HG02623 (cell line): ENCODE measurements around the gene GRM7.
"Not testable (repeated sequence)": the region's sequence is repeated elsewhere in the genome, so short reads cannot be mapped to it uniquely, and the experiment has no call there.

Source experiments
- ATAC-seq: cut with Tn5 transposase; IDR thresholded peaks from one replicate; pipeline ENCODE4 v1.9.1; 2021; ENCODE audit warnings: moderate library complexity; ENCODE audit not compliant: unreplicated experiment

The GRM7 gene

DNA sequence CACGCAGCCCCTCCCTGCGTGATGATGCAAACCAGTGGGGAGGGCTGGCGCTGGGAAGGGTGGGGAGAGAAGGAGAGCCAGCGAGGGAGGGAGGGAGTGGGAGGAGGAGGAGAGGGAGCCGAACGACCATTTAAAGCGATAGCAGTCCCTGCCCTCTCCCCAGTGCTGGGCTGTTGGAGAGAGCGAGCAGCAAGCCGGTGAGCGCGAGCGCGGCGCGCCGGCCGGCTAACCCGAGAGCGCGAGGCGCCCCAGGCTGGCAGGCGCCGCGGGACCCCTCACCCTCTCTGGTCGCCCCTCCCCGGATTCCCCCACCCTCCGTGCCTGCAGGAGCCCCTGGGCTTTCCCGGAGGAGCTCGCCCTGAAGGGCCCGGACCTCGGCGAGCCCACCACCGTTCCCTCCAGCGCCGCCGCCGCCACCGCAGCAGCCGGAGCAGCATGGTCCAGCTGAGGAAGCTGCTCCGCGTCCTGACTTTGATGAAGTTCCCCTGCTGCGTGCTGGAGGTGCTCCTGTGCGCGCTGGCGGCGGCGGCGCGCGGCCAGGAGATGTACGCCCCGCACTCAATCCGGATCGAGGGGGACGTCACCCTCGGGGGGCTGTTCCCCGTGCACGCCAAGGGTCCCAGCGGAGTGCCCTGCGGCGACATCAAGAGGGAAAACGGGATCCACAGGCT, at the start of gene GRM7:
Gene GRM7, plus strand, starts transcription at position 162 of the 671 bp plus-strand sequence.
- ATAC-seq, result no peak

DNA sequence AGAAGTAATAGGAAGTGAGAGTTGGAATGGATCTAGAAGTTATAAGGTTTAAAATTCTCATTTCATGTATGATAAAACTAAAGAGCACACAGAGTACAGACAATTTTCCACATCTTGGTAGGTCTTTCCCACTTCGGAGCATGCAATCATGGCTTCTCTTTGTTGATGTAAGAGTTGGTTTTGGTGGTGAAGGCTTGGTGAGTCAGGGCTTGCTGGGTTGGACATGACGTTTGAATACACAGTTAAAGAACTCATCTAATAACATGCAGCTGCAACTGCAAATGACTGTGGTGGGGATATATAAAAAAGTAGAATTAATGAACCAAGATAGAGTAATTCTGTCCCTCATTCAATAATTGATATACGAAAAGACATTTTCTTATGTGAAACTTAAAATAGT, 39.5 kb upstream of the GRM7 start:
- no peak for ATAC-seq

DNA sequence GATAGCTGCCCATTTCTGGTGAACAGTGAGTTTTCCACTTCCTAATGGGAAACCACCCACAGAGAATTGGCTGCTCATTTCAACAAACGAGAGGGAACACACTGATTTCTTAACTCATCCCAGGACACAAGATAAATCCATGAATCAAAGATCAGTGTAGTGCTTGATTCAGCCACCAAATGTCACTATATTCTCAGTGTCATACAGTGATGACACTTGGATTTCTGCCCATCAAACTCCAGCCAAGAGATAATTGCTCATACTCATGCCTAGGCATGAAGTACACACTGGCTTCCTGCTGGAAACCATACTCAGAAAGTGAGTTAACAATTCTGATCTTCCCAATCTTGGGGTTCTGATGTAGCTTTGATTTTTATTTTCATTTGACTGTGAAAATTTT, 35.4 kb upstream of the GRM7 start:
- ATAC-seq, result no peak

DNA sequence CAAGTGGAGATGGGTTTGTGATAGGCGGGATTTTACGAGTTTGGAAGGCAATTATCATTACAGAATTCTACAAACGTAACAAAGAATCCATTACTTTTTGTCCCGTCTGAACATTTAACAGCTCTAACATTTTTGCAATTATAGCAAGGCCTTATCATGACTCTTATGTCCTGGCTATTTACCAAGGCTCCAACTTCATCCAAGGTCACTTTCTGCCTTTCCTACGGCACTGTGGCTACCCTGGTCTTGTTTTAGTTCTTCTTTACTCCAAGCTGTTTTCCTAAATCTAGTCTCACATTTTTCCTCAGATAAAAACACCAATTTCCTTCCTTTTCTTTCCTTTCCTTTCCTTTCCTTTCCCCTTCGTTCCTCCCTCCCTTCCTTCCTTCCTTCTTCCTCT, 33.5 kb upstream of the GRM7 start:
- no peak for ATAC-seq

DNA sequence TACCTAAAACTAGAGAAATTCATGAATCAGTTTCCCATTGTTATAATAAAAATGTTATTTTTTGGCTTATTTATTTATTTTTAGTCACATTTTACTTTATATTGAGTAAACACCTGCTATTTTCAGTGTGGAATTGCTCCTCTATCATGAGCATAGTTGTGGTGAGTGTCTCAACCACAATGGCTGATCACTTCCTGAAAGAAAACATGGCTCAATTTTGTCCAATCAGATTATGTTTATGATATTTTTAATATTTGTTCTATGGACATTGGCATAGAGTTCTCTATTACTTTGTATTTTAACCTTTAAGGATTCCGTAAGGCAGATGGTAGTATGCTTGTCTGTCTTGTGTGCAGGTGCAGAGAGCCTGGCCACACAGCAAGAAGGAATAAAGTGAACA, 16.2 kb upstream of the GRM7 start:
- ATAC-seq, result no peak

DNA sequence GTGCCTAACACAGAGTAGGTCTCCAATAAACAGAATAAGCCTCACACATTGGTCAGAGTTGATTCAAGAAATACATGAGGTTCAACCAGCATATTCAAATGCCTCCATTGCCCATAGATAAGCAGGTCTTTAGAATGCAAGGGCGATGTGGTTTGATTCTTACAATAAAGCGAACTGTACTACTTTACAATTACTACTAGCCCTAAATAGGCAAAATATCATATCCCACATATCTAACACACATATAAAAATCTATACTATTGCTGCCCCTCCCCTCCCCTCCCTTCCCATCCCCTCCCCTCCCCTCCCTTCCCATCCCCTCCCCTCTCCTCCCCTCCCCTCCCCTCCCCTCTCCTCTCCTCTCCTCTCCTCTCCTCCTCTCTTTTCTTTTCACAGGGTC, 6.7 kb upstream of the GRM7 start:
- no peak for ATAC-seq

DNA sequence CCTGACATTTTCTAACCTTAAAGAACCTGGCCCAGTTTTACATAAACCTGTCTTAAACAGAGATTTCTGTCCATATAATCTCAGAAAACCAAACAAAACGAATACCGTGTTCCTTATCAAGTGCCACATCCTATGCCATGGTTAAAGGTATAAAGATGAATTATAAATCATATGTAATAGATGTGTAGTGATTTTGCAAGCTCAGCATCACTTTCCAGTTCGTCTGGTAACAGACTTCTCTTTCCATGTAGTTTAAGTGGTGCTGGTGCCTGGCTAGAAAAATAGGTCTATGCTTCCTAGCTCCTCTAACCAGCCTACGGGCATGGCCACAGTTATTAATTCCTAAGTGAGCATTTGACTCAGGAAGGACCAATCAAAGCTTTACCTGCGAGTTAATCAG, 3.4 kb upstream of the GRM7 start:
- no peak for ATAC-seq

DNA sequence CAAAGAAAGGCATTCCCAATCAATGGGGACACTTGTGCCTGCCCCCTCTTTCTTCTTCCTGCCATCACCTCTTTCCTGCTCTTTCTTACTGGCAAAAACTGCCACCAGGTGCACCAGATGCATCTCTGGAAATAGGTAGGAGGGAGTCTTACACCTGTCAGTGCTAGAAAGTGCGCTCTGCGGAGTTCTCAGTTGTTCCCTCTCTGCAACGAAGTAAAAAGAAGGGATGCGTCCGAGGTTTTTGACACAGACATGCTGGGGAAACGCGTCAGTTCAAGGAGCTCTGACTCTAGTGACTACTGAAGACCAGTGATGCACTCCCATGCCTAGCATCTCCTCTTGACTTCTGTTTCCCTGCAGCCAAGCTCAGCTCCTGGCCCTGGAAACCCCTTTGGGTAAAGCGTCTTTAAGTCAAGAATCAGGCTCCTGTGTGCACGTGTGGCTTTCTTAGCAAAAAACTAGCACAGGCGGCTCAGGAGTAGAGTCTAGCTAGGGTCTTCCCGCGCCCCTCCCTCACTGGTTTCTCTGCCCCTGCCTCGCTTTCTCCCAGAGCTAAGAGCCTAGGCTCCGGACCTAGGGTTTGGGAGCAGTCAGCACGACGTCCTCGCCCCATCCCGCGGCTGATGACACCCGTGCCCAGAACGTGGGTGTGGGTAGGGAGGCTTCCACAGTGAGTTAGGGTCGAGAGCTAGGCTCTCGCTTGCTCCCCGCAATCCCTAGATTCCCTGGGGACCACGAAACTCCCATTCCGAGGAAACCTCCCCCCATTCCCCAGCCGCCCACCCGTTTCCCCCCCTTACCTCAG, 564 bp upstream of the GRM7 start:
- no peak for ATAC-seq

DNA sequence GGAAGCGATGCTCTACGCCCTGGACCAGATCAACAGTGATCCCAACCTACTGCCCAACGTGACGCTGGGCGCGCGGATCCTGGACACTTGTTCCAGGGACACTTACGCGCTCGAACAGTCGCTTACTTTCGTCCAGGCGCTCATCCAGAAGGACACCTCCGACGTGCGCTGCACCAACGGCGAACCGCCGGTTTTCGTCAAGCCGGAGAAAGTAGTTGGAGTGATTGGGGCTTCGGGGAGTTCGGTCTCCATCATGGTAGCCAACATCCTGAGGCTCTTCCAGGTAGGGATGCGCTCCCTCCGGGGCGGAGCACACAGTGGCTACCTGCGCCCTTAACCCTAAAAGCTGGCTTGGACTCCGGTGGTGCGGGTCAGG, 698 bp downstream of the GRM7 start:
- no peak for ATAC-seq

DNA sequence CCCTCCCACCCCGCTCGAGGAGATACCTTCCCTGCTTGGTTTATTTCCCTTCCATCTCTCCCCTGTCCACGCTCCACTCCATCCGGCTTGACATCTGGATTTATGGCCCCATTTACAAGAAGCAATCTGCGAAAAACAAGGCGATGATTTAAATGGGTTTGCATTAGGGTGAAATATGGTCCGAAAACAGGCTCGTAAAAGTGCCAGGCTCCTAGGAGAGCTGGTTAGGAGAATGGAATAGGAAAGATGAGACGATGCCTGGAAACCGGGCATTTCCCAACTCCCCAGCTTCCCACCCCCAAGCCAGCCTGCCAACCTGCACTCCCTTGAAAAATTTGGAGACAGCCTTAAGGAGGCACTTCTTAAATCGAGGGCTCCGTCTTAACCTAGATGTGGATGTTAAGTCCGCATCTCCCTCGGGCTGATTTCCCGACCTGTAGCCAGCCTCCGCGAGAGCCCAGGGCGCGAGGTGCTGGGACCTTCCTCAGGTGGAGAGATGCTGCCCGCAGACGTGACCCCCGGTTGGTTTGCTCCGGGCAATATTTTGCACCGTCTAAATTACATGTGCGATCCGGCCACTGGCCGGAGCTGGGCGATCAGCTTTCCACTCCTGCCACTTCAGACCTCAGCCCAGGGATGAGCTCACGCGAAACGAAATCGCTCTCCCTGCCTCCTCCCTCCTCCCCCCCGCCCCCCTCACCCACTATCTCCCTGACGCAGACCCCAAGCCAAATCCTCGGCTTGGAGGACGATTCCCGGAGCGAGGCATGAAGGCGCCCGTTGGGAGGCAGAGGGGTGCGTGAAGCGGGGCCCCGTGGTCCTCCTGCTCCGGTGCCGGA, 1.3 kb downstream of the GRM7 start:
- no peak for ATAC-seq

DNA sequence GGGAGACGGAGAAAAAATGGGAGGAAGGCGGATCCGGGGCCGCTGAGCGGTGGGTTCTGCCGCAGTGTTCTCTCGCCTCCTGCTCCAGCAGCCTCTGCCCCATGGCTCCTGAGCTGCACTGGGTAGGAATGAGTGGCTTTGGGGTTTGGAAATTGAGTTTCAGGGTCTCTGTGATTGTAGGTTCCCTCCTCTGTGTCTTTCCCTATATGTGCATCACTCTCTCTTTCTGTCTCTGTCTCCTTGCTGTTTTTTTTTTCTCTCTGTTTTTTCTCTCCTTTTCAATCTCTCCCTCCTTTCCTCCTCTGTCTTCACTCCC, 1.9 kb downstream of the GRM7 start:
- no peak for ATAC-seq

DNA sequence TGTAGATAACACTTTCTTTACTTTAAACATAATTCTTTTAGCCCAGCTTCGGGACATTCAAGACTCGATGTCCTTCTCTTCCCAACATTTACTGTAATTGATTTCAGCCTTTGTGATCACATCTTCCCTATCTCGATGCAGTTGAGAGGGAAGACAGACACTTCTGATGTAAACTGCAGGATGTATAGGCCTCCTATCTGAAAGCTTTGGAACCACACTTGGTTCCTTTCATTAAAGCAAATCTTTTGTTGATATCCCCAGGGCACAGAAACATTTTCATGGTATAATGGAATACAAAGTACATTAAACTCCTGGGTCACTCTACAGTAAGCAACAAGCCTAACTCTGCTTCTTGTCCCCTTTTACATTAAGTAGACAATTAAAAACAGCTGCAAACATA, 6.4 kb downstream of the GRM7 start:
- no peak for ATAC-seq

DNA sequence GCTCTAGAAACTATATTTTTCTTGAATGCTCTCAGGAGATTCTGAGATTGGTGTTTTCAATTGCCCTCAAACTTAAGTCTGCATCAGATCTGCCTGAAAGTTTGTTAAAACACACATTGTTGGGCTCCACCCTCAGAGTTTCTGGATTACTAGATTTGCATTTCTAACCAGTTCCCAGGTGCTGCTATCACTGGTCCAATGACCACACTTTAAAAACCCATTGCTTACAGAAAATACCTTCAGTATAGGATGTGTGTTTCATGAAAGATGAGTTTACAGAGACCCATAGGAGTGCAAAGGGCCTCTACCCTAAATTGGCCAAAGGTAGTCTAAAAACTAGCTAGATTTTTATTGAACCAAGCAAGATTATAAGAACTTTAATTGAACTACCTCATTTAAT, 17.8 kb downstream of the GRM7 start:
- no peak for ATAC-seq

DNA sequence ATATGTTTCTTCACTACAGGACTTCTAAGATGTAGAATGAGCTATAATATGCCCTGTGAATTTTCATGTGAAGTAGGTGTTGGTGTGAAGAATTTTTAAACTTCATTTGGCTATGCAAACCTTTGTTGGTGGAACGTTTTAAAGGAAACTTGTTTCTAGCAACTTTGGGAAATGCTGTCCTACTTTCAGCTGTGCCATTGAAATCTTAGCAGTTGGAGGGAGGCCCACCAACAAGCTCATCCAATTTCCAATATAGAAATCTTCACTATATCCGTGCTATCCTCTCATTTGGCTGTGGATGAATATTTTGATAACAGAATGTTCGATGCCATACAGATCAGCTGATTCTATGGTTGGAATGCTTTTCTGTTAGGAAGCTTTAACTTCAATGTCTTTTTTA, 51.3 kb downstream of the GRM7 start:
- ATAC-seq, result no peak

DNA sequence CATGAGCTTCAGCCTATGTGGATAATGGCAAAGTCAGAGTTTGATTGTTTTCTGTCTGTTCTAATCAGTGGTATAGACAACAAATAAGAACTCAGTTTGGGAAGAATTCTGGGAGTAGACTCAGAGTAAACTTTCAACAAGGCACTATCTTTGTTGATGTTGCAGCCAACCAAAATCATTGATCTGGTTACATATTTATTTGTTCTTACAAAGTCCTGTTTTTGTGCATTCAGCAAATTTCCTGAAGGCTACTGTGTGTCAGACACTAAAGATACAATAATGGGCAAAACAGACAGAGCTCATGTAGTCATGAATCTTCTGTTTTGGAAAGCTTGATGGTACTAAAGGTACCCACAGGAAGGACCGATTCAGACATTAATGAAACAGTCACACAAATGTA, 55.0 kb downstream of the GRM7 start:
- no peak for ATAC-seq

DNA sequence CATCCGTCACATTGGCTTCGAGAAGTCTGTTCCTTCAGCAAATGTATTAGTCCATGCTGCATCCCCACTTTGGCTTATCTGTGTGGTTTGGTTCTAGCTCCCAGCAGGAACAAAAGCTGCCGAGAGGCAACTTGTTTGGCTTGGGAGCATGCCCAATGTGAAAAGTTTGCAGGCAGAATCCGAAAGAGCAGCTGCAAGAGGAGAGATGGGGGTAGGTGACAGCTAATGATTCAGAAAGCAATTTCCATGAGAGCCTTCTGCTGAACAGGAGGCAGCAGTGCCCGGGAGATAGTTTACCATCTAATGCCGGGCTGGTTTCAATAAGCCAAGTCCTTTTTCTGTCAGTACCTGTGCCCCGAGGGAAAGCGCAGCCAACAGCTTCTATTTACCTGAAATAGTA, 60.2 kb downstream of the GRM7 start:
- no peak for ATAC-seq

DNA sequence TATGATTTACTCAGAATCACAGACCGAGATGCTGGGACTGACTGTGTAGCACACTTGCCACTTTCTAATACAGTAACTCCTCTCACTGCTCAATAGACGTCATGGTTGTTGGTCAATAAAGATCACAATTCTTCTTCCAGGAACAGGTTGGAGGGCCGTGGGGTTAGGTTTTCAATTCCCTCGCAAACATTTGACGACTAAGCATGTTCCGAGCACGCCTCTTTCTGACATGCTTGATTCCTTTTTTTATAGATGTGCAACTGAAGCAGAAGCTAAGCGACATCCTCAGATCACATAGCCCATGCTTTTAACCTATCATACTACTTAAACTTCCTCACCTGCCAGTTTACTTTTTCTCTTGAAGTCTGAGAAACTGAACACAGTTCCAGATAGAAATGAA, 61.0 kb downstream of the GRM7 start:
- no peak for ATAC-seq

DNA sequence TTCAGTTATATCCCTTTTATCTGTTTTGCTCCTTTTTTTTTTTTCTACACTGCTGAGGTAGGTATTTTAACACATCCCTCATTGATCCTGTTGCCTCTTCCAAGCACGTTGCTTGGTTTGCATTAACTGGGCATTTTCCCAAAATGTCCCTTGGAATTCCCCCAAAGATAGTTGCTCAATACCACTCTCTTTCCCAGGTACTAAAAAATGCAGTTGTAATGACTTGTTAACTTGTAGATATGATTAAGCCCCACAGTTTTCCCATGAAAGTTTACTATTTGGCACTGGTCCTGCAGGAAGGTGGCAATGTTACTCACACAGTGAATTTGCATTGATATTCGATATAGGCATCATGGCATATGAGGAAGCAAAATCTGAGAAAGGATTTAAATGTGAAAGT, 67.1 kb downstream of the GRM7 start:
- ATAC-seq, result no peak

DNA sequence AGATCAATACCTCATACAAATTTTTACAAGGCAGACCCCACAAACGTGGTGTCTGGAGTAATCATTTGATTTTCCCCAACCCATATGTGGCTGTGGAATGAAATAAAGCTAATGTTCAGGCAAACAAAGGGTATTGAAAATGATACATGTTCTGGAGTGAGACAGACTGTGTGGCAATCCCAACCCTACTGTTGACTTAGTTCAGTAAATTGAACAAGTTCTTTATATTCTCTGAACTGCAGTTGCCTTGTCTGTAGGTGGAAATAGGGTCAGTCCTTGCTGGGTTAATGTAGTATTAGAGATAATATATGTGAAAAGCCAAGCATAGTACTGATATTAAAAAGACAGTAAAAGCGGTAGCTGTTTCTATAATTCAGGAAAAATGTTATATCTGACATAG, 69.0 kb downstream of the GRM7 start:
- no peak for ATAC-seq

DNA sequence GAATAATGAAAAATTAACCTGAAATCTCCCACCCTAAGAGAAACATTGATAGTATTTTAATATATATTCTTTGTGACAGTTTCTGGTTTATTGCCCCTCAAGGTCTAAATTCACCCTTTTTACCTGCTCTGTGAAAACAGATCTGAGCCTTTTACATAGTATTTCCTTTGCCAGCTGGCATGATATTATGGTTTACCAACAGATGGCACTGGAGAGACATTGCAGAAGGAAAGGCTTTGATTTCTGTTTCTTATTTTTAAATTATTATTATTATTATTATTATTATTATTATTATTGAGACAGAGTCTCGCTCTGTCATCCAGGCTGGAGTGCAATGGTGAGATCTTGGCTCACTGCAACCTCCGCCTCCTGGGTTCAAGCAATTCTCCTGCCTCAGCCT, 74.5 kb downstream of the GRM7 start:
- ATAC-seq, result not testable (repeated sequence)

DNA sequence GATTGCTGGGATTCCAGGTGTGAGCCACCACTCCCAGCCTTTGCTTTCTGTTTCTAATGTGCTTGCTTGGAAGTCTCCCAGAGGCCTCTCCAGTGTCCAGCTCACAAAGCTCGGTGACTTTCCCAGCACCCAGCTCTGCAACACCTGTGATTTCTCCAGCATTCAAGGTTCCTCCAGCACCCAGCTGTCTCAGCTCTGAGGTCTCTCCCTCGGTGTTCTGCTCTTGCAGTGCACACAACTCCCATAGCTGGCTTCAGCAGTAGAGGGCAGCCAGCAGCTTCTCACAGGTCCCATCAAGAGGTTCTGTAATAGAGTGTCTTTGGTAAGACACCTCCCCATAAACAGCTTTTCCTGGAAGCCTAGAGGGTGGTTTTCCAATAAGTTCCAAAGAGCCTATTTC, 75.1 kb downstream of the GRM7 start:
- no peak for ATAC-seq

DNA sequence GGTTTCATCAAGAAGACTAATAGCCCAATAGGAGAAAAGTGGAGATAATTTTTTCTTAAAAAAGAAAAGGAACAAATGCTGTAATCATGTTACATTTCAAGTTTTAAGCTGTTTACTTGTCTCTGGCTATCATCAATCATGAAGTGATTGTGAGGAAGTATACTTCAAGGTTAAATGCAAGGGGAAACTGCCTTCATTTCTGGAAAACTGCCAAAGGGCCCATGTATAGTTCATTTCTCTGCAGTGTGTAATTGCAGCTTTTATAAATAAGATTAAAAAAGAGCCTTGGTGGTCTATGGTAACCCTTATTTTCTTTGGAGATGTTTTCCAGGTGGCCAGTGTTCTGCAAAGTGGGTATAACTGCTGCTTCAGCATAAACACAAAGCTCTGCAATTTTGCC, 101.9 kb downstream of the GRM7 start:
- ATAC-seq, result no peak
